VCaP (cell line): Measurements from ENCODE around the gene C11orf16.
A peak's percentile ranks its signal among the peaks of the same experiment; 100 is the strongest.

ENCODE experiments used
- H3K27ac ChIP-seq: fragments of 450-650 bp; 2 replicates; pipeline ENCODE4 v1.5.1; 2017
- TF ChIP-seq, protein P1 (sequence below): fragments of 450-650 bp; conservative IDR thresholded peaks from 2 replicates; pipeline ENCODE4 v1.5.1; 2017; ENCODE audit warnings: mild to moderate bottlenecking, moderate library complexity

Gene C11orf16

DNA sequence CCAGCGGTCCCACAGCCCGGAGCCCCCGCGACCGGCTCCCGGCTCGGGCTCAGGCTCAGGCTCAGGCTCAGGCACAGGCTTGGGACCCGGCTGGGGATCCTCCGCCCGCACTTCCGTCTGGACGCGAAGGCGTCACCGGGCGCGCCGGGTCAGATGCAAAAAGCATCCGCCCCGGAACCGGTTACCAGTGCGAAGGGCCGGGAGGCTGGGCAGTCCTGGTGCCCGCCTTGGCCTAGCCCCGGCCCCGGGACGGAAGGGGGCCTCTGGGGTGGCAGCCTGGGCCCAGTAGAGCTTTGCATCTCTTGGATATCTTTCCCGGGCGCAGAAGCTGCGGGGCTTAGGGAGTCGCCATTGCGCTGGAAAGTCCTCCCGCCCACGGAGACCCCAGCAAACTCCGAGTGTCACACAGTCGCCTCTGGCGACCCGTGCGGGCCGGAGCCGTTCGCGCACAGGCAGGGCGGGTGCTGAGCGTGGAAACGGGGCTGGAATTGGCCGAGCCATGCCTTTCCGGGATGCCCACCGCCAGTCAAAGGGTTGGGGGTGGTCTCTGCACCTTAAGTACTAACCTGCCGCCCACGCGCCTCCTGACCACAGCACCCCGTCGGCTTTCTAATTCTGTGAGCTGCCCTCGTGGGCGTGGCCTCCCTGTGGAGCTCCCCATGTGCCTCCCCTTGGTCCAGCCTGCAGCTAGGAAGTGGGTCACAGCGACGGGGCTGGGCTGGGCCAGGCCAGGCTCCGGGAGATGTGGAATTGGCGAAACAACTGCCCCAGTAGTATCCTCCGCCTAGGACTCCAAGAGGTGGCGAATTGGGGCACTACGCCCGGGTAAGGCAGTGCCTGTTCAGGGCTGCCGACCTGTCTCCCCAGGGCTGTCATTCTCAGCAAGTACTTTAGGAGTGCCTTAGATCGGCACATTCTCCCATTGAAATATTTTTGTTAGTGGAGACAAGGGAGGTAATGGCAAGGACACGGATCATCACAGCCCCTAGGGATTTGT lies 31.9 kb upstream of the C11orf16 start, which contains the start of gene TMEM9B:
Gene TMEM9B, minus strand, starts transcription at position 119 of the 997 bp plus-strand sequence. CDS start 129 bp downstream, outside the sequence.
- TF ChIP-seq, protein P1, sequence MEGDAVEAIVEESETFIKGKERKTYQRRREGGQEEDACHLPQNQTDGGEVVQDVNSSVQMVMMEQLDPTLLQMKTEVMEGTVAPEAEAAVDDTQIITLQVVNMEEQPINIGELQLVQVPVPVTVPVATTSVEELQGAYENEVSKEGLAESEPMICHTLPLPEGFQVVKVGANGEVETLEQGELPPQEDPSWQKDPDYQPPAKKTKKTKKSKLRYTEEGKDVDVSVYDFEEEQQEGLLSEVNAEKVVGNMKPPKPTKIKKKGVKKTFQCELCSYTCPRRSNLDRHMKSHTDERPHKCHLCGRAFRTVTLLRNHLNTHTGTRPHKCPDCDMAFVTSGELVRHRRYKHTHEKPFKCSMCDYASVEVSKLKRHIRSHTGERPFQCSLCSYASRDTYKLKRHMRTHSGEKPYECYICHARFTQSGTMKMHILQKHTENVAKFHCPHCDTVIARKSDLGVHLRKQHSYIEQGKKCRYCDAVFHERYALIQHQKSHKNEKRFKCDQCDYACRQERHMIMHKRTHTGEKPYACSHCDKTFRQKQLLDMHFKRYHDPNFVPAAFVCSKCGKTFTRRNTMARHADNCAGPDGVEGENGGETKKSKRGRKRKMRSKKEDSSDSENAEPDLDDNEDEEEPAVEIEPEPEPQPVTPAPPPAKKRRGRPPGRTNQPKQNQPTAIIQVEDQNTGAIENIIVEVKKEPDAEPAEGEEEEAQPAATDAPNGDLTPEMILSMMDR, result no peak
- H3K27ac ChIP-seq, result peak within 1 kb of the TSS; percentile 91

DNA sequence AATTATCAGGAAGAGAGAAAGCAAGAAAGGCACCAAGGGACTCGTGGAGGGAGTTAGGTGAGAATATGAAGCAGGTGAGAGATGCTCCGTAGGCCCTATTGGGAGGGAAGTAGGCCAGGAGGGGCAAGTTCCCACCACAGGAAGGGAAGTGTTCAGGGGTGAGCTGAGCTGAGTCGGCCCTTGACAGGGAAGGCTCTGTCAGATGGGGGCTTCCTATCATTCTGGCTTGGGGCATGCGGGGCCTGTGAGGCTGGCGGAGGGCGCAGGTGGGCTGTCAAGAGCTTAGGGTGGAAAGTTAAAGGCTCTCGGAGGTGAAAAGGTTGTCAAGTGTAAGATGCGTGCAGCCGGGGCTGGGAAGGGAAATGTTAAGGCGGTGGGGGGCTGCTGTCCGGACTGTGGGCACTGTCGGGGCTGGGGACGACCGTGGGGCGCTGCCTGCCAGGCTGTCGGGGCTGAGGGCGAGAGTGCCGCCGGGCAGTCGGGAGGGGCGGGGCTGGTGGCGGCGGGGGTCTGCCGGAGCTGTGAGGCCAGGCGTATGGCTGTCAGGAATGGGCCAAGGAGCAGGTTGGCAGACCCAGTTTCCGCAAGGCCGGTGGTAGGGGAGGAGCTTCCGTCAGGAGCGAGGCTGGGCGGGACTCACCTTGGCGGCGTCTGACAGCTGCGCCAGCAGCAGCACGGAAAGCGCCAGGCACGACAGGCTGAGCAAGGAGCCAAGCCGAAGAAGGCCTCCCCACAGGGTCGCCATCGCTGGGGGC lies 31.0 kb upstream of the C11orf16 start:
- TF ChIP-seq, protein P1, result no peak
- peak overlapping the region; percentile 91 for H3K27ac ChIP-seq

DNA sequence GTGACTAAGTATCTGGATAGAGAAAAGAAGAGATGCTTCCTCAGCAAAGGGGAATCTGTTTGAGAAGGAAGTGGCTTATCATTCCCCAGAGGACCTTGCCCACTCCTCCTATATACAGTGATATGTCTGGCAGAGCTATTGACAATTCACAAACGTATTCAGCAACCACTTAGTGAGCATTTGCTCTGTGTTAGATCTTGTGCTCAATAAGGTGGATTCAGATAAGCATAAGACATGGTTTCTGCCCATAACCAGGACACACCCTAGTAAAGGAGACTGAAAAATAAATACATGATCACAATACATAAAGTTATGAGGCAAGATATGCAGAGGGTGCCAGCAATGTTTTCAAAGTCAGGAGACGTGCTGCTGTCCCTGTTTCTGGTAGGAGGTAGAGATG lies 30.1 kb upstream of the C11orf16 start:
- H3K27ac ChIP-seq, result peak overlapping the region; percentile 91

DNA sequence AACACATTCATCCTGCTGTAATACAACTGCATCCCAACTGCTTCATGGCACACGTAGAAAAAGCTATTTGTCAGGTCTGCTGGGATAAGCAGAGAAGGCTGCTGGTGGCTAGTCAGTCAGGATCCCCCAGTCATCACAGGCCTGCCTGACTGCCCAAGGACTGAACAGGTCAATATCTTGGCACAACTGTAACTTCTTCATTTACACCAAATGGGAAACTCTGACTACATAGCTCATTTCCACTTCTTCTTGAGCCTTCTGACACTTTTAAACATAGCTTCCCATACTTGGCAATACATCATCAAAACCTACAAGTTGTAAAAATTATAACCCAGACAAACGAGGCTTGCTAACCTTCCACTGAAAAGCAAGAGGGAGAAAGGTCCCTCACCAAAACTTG lies 28.7 kb upstream of the C11orf16 start:
- no peak overlapping the region for H3K27ac ChIP-seq
- TF ChIP-seq, protein P1, result no peak

More for the DNA sequence above, 30.1 kb upstream of the C11orf16 start:
- TF ChIP-seq, protein P1, result no peak

DNA sequence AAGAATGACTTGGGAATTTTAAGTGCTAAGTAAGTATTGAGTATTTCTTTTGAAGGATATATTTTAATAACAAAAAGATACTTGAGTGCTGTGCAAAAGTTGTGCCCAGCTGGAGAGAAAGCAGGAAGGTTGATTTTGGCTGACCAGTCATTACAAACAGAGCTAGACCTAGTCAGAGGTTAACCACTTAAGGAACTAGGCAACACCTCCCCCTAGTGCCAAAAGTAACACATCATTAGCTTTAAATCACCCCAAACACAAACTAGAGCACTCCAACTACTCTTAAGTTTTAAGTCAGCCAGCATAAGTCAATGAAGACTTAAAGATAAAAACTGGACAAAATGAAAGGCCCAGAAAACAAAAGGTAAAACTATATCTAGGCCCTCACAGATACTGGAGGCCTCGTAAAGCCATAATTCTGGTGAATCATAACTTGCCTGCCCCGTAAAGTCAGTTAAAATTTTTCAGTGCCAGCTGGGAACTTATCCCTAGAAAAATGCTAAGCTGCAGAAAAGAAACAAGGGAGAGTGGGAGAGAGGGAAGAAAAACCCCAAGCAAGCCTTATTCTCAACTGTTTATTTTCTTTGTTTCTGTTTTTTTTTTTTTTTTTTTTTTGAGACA lies 26.9 kb upstream of the C11orf16 start:
- TF ChIP-seq, protein P1, result peak; percentile 76
- peak overlapping the region; percentile 26 for H3K27ac ChIP-seq

DNA sequence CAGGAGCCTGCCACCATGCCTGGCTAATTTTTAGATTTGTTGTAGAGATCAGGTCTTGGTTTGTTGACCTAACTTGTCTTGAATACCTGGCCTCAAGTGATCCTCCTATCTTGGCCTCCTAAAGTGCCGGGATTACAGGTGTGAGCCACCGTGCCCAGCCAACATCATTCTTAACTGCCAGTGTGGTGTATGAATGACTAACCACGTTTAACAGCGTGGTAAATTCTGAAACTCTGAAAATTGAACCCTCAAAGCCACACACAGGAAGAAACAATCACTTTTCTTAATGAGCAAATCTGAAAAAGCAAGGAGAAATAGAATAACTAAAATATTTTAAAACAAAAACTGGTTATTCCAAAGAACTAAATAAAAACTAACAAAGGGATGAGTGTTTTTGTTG lies 24.1 kb upstream of the C11orf16 start:
- no peak overlapping the region for H3K27ac ChIP-seq
- TF ChIP-seq, protein P1, result no peak

DNA sequence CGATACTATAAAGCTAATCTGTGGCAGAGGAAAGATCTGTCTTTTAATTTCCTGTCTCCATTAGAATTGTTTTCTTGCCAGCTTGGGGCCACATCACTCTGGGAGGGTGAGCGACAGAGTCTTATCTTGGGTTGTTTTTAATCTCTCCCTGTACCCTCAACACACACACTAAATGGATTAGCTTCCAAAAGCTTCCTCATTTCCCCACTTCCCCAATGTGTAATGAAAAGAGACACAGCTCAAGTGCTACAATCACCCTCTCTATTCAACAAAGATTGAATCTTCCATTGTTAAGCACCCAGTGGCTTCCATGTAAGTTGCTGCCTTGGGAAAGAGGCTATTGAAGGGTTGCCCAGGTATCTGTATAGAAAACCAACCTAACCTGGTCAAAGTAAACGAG lies 16.1 kb upstream of the C11orf16 start:
- no peak overlapping the region for H3K27ac ChIP-seq
- TF ChIP-seq, protein P1, result no peak
